ENCODE data around the gene GBF1. TPM values are rescaled to one million over a fixed set of nuclear protein-coding genes. Genes with fewer than 3 reads are reported as not detected.

Gene GBF1
- total and polyA plus RNA-seq, 2 of the 13 experiments (the other 11 are each of a cell fraction or from before 2014, with no cell fraction given): 17.1 to 21.9 TPM

- TF ChIP-seq DZIP1 (CRISPR knock-in tag; IDR thresholded peaks at IDR 0.05): peak; percentile 45; the same call in 1 of the 2 replicates
- peak; percentile 32; the same call in 1 of the 2 replicates for TF ChIP-seq ZNF879 (CRISPR knock-in tag; IDR thresholded peaks at IDR 0.05)
- no peak for TF ChIP-seq MIXL1 (CRISPR knock-in tag; IDR thresholded peaks at IDR 0.05)
- no peak for TF ChIP-seq NR2C2 (CRISPR knock-in tag; IDR thresholded peaks at IDR 0.05; ENCODE audit: borderline replicate concordance)
- 0 out of 2 replicates have a peak, but pooled peaks have one; percentile 8 for TF ChIP-seq ZNF296 (CRISPR knock-in tag; conservative IDR thresholded peaks at IDR 0.05)
- 0 out of 2 replicates have a peak, but pooled peaks have one; percentile 34 for TF ChIP-seq MXD1 (CRISPR knock-in tag; IDR thresholded peaks at IDR 0.05)
Measured at GRCh38 chr10:102420181-102420713, 174.9 kb downstream of the GBF1 start (continued).

GRCh38 chr10:102420714-102421506 lies 175.6 kb downstream of the GBF1 start, which contains the start of gene FBXL15:
TSS of gene FBXL15 (plus strand) at chr10:102420836. CDS start at chr10:102421130, 294 bp downstream.
- peak within 1 kb of the TSS; percentile 77 for H3K9ac ChIP-seq (ENCODE audit: insufficient read depth, low read depth, low read length)
- peak; percentile 63 for ATAC-seq
- DNase-seq (ENCODE audit: low spot score): peak; percentile 95
- ChIA-PET CTCF (ENCODE audit: low intra/inter-chr PET ratio, low total read pairs) (no interaction called here), POLR2A (interaction anchor here (0.9 to 5.3 kb wide), 13 partner anchors 10 to 306 kb away, joined by 3 to 135 read pairs (median 5); partner anchors contain the start of genes C10orf95, CUEDC2 and NFKB2)
- in situ Hi-C loops (cut with HindIII; ENCODE audit: extremely low pct_ligation_motif_present, low pct_unique_long_range_greater_than_20kb): loop anchor here (5.0 kb wide), 1 partner anchor 41 kb away; no protein-coding TSS in a partner anchor
- H3K27me3 ChIP-seq (ENCODE audit: control insufficient read depth in 1 of 2, insufficient read depth in 2 of 2, low read length in 2 of 2): peaks cover 1 to 6% of the 10 kb centered on the region in 2 experiments; a peak in 2 of 5 replicates
- peak within 1 kb of the TSS; percentile 79 to 97 (median 84) for H3K4me3 ChIP-seq (replicated peaks in 1 of 3; ENCODE audit: insufficient read depth in 1 of 3, low read depth in 2 of 3, low read length in 3 of 3)
- intact Hi-C loops (cut with micrococcal nuclease; ENCODE audit: unreplicated experiment): loop anchor here (2.0 to 5.0 kb wide), 3 partner anchors 26 to 56 kb away; partner anchors contain the start of gene NFKB2
- peak within 1 kb of the TSS; percentile 98 for H3K4me2 ChIP-seq (ENCODE audit: low read depth, low read length)
- FAIRE-seq: peak; percentile 91
- H4K20me1 ChIP-seq (ENCODE audit: insufficient read depth, low read length): no peaks in the 10 kb centered on the region
- peak within 1 kb of the TSS; percentile 87 for H3K27ac ChIP-seq (ENCODE audit: extremely low read length, insufficient read depth, low read length)
- H3K4me1 ChIP-seq (ENCODE audit: insufficient read depth, low read length): peaks cover 36% of the 10 kb centered on the region
- peaks cover 0 to 14% of the 10 kb centered on the region in 2 experiments; a peak in 3 of 5 replicates for H3K36me3 ChIP-seq (replicated peaks in 1 of 2; ENCODE audit: control insufficient read depth in 1 of 2, insufficient read depth in 2 of 2, low read length in 2 of 2)
- H2AFZ ChIP-seq (ENCODE audit: low read length): peak within 1 kb of the TSS; percentile 90
- no TSS peak for BruUV-seq (replicated peaks)
- H3K9me3 ChIP-seq (ENCODE audit: low read length): no peaks in the 10 kb centered on the region
- H3K79me2 ChIP-seq (ENCODE audit: insufficient read depth, low read length): no peaks in the 10 kb centered on the region
- 1% methylated on average over 42 of the region's 66 CpGs for WGBS (ENCODE audit: low lambda C conversion rate)
- TF ChIP-seq SATB2 (CRISPR knock-in tag; IDR thresholded peaks at IDR 0.05): no peak
- TF ChIP-seq SALL1 (CRISPR knock-in tag; IDR thresholded peaks at IDR 0.05): peak; percentile 89; the same call in 1 of the 2 replicates
- peak; percentile 83; the same call in 1 of the 2 replicates for TF ChIP-seq TMF1 (CRISPR knock-in tag; IDR thresholded peaks at IDR 0.05; ENCODE audit: low read depth)
- peak; percentile 41; the same call in 1 of the 2 replicates for TF ChIP-seq ZNF766 (CRISPR knock-in tag; IDR thresholded peaks at IDR 0.05; ENCODE audit: borderline replicate concordance)
- no peak for TF ChIP-seq CENPX (CRISPR knock-in tag; IDR thresholded peaks at IDR 0.05)
- TF ChIP-seq CBFB (CRISPR knock-in tag; IDR thresholded peaks at IDR 0.05): no peak
- TF ChIP-seq ZUFSP (CRISPR knock-in tag; IDR thresholded peaks at IDR 0.05; ENCODE audit: borderline replicate concordance): no peak
- peak; percentile 79 for TF ChIP-seq KMT2B (CRISPR knock-in tag; IDR thresholded peaks at IDR 0.05)
- no peak for TF ChIP-seq GPN1 (CRISPR knock-in tag; IDR thresholded peaks at IDR 0.05; ENCODE audit: borderline replicate concordance)
- no peak for TF ChIP-seq ZNF629 (CRISPR knock-in tag; conservative IDR thresholded peaks at IDR 0.05)
- peak; percentile 86 for TF ChIP-seq KMT2A (CRISPR knock-in tag; IDR thresholded peaks at IDR 0.05)
